ENCODE measurements around the gene PRSS57.
"Not testable (repeated sequence)": the region's sequence is repeated elsewhere in the genome, so short reads cannot be mapped to it uniquely, and the experiment has no call there.

The PRSS57 gene

DNA sequence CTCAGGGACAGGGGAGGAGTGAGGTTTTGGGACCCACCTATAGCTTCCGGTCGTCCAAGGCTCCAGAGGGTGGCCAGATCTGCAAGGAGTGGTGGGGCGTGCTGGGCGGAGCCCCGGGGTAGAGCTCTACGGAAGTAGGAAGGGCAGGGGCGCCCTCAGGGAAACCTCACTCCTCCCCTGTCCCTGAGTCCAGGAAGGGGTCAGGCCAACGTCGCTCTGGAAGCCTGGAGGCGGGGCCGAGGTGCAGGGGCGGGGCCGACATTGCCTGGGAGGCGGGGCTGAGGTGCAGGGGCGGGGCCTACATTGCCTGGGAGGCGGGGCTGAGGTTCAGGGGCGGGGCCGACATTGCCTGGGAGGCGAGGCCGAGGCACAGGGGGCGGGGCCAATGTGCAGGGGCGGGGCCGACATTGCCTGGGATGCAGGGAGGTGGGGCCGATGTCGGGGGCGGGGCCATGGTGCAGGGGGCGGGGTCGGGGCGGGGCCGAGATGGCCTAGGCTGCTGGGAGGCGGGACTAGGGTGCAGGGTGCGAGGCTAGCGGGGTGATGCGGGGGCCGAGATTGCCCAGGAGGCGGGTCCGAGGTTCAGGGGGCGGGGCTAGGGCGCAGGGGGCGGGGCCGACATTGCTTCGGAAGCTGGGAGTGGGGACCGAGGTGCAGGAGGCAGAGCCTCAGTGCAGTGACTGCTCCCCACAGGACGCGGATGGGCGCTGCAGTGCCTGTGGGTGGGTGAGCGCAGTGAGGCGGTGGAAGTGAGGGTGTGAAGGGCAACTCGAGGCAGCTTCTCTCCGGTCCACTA, 8.6 kb upstream of the PRSS57 start:
- H3K4me3 ChIP-seq (ENCODE audit: low read depth, low read length): peak overlapping the region; percentile 29
- DNase-seq (ENCODE audit: low read depth): peak; percentile 71
- TF ChIP-seq, protein P1, sequence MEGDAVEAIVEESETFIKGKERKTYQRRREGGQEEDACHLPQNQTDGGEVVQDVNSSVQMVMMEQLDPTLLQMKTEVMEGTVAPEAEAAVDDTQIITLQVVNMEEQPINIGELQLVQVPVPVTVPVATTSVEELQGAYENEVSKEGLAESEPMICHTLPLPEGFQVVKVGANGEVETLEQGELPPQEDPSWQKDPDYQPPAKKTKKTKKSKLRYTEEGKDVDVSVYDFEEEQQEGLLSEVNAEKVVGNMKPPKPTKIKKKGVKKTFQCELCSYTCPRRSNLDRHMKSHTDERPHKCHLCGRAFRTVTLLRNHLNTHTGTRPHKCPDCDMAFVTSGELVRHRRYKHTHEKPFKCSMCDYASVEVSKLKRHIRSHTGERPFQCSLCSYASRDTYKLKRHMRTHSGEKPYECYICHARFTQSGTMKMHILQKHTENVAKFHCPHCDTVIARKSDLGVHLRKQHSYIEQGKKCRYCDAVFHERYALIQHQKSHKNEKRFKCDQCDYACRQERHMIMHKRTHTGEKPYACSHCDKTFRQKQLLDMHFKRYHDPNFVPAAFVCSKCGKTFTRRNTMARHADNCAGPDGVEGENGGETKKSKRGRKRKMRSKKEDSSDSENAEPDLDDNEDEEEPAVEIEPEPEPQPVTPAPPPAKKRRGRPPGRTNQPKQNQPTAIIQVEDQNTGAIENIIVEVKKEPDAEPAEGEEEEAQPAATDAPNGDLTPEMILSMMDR (conservative IDR thresholded peaks at IDR 0.05; ENCODE audit: low read depth, low read length): no peak

DNA sequence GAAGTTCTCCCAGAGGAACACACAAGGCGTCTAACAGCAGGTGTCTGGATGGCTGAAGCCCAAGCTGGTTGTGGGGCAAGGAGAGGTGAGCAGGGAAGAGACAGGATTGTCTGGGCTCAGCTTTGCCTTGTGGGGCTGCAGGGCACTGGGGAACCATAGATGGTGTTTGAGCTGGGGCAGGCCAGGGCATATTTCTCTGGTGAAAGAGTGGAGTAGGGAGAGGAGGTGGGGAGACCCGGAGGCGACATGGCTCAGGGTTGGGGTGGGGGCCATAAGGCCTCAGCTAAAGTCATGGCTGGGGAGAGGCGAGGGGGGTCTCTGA, 8.0 kb upstream of the PRSS57 start:
- TF ChIP-seq, protein P1 (conservative IDR thresholded peaks at IDR 0.05; ENCODE audit: low read depth, low read length): no peak
- DNase-seq (ENCODE audit: low read depth): no peak
- no peak overlapping the region for H3K4me3 ChIP-seq (ENCODE audit: low read depth, low read length)

DNA sequence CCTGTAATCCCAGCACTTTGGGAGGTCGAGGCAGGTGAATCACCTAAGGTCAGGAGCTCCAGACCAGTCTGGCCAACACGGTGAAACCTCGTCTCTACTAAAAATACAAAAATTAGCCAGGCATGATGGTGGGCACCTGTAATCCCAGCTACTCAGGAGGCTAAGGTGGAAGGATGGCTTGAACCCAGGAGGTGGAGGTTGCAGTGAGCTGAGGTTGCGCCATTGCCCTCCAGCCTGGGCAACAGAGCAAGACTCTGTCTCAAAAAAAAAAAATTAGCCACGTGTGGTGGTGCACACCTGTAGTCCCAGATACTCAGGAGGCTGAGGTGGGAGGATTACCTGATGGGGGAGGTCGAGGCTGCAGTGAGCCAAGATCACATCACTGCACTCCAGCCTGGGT, 7.6 kb upstream of the PRSS57 start:
- not testable (repeated sequence) for H3K4me3 ChIP-seq (ENCODE audit: low read depth, low read length); DNase-seq (ENCODE audit: low read depth)

DNA sequence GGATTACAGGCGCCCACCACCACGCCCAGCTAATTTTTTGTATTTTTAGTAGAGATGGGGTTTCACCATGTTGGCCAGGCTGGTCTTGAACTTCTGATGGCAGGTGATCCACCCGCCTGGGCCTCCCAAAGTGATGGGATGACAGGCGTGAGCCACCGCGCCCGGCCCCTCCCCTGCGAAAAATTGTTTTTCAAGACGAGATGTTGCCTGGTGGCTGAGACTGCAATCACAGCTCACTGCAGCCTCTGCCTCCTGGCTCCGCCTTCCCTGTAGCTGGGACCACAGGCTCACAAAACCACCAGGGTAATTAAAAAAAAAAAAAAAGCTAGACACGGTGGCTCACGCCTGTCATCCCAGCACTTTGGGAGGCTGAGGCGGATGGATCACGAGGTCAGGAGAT, 4.6 kb upstream of the PRSS57 start:
- not testable (repeated sequence) for H3K4me3 ChIP-seq (ENCODE audit: low read depth, low read length); DNase-seq (ENCODE audit: low read depth)

DNA sequence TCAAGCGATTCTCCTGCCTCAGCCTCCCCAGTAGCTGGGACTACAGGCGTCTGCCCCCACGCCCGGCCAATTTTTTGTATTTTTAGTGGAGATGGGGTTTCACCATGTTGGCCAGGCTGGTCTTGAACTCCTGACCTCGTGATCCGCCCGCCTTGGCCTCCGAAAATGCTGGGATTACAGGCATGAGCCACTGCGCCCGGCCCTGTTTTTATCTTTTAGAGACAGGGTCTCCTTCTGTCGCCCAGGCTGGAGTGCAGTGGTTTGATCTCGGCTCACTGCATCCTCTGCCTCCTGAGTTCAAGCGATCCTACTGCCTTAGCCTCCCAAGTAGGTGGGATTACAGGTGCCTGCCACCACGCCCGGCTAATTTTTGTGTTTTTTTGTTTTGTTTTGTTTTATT, 3.3 kb upstream of the PRSS57 start:
- DNase-seq (ENCODE audit: low read depth); H3K4me3 ChIP-seq (ENCODE audit: low read depth, low read length): not testable (repeated sequence)

DNA sequence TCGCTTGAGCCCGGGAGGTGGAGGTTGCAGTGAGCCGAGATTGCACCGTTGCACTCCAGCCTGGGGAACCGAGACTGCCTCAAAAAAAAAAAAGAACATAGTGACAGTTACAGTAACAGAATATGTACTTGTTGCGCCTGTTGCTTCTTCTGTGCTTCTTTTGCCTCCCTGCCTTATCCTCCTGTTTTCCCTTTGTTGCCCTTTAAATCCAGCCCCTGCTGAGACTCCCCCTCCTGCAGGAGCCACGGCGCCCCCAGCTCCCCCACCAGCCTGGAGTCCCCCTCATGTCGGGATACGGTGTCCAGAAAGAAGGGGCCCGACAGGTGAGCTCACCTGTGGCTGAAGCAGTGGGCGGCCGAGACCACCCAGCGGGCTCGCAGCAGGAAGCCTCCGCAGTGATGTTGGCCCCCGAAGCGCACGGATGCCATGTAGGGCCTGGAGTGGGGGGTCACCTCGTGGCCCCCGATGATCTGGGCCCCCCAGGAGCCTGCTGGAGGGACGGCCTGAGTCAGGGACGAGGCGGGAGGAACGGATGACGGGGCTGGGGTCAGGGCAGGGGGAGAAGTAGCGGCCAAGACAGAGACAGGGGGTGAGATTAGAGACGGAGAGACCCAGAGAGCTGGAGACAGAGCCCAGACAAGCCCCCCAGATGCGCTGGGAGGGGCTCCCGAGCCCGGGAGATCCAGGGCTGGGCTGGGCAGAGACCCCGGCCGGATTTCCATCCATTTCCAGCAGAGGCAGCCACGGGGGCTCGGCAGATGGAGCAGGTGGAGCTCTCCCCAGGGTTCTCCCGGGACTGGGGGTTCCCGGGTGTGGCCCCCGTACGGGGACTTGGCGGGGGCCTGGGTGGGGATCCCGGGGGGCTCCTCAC, 536 bp downstream of the PRSS57 start:
- H3K4me3 ChIP-seq (ENCODE audit: low read depth, low read length): no peak overlapping the region
- TF ChIP-seq, protein P1 (conservative IDR thresholded peaks at IDR 0.05; ENCODE audit: low read depth, low read length): no peak
- DNase-seq (ENCODE audit: low read depth): no peak

DNA sequence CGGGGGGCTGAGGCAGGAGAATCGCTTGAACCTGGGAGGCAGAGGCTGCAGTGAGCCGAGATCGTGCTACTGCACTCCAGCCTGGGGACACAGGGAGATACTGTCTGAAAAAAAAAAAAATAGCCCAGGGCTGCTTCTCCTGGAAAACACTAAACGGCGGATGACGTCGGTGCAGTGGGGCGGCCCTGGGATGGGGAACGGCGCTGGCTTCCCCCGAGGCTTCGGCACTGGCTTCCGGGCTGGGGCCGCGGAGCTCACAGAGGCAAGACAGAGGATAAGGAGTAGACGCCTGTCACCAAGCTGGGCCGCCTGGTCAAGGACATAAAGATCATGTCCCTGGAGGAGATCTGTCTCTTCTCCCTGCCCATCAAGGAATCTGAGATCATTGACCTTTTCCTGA, 5.0 kb downstream of the PRSS57 start:
- no peak for DNase-seq (ENCODE audit: low read depth)
- TF ChIP-seq, protein P1 (conservative IDR thresholded peaks at IDR 0.05; ENCODE audit: low read depth, low read length): no peak

DNA sequence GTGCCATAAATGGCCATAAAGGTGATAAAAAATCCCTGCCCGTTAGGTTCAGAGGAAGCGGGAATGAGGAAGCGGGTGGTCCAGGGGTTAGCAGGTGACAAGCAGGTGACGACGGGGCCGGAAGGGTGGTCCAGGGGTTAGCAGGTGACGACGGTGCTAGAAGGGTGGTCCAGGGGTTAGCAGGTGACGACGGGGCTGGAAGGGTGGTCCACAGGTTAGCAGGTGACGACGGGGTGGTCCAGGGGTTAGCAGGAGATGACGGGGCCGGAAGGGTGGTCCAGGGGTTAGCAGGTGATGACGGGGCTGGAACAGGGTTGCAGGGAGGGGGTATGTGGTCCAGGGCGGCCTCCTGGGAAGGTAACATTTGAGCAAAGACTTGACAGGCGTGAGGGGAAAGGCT, 6.3 kb downstream of the PRSS57 start:
- no peak overlapping the region for H3K4me3 ChIP-seq (ENCODE audit: low read depth, low read length)
- TF ChIP-seq, protein P1 (conservative IDR thresholded peaks at IDR 0.05; ENCODE audit: low read depth, low read length): no peak
- no peak for DNase-seq (ENCODE audit: low read depth)

More for the DNA sequence above, 5.0 kb downstream of the PRSS57 start:
- no peak overlapping the region for H3K4me3 ChIP-seq (ENCODE audit: low read depth, low read length)
